Lower leg skin (tissue), 3 donors: ENCODE measurements around the gene SSH3.

ENCODE experiments used
- POLR2A ChIP-seq, 2 donors: fragments of 450-650 bp; IDR thresholded peaks; one replicate each; pipeline ENCODE4 v1.6.1; 2016 to 2017; ENCODE audit warnings: antibody characterized with exemption in 2 of 2, mild to moderate bottlenecking in 1 of 2, moderate library complexity in 1 of 2
- TF ChIP-seq, protein P1 (sequence below), 3 donors: fragments of 450-650 bp; IDR thresholded peaks; one replicate each; pipeline ENCODE4 v1.5.1; 2016; ENCODE audit warnings: antibody characterized with exemption in 3 of 3, mild to moderate bottlenecking in 3 of 3, moderate library complexity in 2 of 3

DNA sequence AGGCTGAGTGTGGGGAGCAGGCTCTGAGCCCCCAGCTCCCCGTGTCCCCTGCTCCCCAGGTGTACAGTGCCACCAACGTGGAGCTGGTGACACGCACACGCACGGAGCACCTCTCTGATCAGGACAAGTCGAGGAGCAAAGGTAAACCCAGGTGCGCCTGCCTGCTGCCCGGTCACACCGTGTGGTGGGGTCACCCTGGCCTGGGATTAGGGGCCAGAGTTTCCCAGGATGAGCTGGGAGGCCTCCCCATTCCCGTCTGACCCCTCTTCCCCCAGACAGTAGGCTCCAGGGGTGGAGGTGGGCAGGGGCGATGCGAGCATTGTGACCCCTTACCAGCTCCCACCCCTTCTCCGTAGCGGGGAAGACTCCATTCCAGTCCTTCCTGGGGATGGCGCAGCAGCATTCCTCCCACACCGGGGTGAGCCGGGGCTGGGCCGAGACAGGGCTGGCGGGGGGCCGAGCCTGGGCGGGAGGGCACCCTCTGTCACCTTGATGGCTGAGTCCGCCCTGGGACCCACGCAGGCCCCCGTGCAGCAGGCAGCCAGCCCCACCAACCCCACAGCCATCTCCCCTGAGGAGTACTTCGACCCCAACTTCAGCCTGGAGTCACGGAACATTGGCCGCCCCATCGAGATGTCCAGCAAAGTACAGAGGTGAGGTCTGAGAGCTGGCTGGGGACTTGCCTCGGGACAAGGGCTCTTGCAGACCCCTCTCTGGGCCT lies 3.7 kb upstream of the SSH3 start:
- TF ChIP-seq, protein P1, sequence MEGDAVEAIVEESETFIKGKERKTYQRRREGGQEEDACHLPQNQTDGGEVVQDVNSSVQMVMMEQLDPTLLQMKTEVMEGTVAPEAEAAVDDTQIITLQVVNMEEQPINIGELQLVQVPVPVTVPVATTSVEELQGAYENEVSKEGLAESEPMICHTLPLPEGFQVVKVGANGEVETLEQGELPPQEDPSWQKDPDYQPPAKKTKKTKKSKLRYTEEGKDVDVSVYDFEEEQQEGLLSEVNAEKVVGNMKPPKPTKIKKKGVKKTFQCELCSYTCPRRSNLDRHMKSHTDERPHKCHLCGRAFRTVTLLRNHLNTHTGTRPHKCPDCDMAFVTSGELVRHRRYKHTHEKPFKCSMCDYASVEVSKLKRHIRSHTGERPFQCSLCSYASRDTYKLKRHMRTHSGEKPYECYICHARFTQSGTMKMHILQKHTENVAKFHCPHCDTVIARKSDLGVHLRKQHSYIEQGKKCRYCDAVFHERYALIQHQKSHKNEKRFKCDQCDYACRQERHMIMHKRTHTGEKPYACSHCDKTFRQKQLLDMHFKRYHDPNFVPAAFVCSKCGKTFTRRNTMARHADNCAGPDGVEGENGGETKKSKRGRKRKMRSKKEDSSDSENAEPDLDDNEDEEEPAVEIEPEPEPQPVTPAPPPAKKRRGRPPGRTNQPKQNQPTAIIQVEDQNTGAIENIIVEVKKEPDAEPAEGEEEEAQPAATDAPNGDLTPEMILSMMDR (IDR thresholded peaks at IDR 0.05): no peak
- TF ChIP-seq POLR2A (IDR thresholded peaks at IDR 0.05): no peak
